Measurements from ENCODE around the gene MAPKAPK2.

DNA sequence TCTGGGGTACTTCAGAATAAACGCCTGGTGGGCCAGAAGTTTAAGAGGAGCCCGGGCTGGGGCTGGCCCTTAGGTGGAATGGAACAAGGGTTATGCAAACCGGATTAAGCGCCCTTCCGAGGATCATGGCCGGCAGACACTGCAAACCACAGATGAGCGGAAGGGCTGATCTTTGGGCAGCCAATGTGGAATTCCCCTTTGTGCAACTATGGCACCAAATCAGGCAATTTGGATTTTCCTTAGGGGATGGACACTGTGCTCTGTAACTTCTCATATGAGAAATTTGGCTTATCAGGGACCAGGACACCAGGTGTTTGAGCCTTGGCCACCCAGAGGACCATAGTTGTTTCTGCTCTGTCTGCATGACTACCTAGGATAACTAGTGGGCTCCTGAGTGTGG, 93.3 kb downstream of the MAPKAPK2 start:
- TF ChIP-seq, protein P1, sequence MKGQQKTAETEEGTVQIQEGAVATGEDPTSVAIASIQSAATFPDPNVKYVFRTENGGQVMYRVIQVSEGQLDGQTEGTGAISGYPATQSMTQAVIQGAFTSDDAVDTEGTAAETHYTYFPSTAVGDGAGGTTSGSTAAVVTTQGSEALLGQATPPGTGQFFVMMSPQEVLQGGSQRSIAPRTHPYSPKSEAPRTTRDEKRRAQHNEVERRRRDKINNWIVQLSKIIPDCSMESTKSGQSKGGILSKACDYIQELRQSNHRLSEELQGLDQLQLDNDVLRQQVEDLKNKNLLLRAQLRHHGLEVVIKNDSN (IDR thresholded peaks at IDR 0.05), result no peak
- TF ChIP-seq EGR1 (IDR thresholded peaks at IDR 0.05) (no peak), MAX (IDR thresholded peaks at IDR 0.05) (no peak), TCF12 (IDR thresholded peaks at IDR 0.05; ENCODE audit: low read depth) (no peak), FOXM1 (IDR thresholded peaks at IDR 0.05; ENCODE audit: borderline replicate concordance, low read depth) (no peak), EP300 (IDR thresholded peaks at IDR 0.05; ENCODE audit: borderline replicate concordance) (no peak)
- TF ChIP-seq, protein P2, sequence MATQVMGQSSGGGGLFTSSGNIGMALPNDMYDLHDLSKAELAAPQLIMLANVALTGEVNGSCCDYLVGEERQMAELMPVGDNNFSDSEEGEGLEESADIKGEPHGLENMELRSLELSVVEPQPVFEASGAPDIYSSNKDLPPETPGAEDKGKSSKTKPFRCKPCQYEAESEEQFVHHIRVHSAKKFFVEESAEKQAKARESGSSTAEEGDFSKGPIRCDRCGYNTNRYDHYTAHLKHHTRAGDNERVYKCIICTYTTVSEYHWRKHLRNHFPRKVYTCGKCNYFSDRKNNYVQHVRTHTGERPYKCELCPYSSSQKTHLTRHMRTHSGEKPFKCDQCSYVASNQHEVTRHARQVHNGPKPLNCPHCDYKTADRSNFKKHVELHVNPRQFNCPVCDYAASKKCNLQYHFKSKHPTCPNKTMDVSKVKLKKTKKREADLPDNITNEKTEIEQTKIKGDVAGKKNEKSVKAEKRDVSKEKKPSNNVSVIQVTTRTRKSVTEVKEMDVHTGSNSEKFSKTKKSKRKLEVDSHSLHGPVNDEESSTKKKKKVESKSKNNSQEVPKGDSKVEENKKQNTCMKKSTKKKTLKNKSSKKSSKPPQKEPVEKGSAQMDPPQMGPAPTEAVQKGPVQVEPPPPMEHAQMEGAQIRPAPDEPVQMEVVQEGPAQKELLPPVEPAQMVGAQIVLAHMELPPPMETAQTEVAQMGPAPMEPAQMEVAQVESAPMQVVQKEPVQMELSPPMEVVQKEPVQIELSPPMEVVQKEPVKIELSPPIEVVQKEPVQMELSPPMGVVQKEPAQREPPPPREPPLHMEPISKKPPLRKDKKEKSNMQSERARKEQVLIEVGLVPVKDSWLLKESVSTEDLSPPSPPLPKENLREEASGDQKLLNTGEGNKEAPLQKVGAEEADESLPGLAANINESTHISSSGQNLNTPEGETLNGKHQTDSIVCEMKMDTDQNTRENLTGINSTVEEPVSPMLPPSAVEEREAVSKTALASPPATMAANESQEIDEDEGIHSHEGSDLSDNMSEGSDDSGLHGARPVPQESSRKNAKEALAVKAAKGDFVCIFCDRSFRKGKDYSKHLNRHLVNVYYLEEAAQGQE (IDR thresholded peaks at IDR 0.05; ENCODE audit: low read depth), result no peak
